NCI-H187 (cell line): ENCODE results near the gene CADM2.
"Not testable (repeated sequence)": the region's sequence is repeated elsewhere in the genome, so short reads cannot be mapped to it uniquely, and the experiment has no call there.

ENCODE experiments used
- DNase-seq, 2 experiments: peaks; one replicate each; lab custom pipeline; 2025; lab: John Stamatoyannopoulos, UW

The CADM2 gene

DNA sequence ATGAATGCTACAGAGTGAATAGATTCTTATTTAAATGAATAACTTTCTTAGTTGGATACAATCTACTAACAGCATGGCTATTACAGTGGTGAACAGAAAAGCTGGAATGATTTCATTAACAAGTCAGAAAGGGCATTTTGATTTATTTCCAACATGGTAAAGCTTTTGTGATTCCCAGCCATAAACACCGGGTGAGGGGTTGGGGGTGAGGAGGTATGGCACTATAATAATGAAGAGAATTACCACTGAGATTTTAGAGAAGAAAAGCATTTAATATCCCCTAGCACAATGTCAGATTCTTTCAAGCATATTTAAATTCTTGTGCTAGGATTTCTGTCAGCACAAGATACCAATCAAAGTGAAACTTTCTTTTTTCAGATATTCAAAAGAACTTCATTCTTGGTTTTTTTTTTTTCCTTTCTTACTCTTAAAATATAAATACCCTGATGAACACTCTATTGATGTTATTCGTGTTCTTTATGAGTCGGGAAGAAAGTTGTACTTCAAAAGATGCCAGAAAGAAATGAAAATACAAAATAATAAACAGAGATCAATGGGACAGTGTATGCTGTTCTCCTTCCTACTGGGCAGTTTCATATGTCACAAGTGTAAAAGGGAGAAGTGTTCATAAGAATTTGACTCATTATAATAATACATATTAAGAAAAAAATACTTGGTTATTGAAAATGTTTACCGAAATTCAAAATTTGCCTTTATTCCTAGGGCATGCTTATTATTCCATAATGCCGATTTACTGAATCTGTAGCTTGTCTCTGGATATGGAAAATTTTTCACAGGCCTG is 522.8 kb downstream of the CADM2 start:
- no peak for DNase-seq

- DNase-seq = no peak
Measured at GRCh38 chr3:85482213-85482490, 523.4 kb downstream of the CADM2 start.

- no peak for DNase-seq
Measured at GRCh38 chr3:85483986-85484385, 525.2 kb downstream of the CADM2 start.

DNA sequence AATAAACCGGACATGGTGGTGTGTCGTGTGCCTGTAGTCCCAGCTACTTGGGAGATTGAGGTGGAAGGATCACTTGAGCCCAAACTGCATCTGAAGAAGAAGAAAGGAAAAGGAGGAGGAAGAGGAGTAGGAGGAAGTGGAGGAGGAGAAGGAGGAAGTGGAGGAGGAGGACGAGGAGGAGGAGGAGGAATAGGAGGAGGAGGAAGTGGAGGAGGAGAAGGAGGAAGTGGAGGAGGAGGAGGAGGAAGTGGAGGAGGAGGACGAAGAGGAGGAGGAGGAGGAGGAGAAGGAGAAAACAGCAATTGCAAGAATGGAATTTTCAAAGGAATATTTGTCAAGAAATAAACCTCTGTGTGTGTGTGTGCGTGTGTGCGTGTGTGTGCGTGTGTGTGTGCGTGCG is 528.6 kb downstream of the CADM2 start:
- DNase-seq = no peak

DNA sequence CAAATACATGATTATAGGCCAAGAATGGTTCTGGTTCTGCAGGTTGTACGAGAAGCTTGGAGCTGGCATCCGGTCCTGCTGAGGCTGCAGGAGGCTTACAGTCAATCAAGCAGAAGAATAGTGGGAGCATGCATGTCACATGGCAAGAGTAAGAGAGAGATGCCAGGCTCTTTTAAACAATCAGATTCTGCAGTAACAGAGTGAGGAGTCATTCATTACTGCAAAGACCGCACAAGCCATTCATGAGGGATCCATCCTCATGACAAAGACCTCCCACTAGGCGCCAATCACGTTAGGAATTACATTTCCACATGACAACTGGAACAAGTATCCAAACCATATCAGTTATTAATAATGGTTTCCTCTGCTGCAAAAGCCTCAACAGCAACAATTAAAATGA is 536.8 kb downstream of the CADM2 start:
- no peak for DNase-seq

GRCh38 chr3:85498177-85498576 is 539.4 kb downstream of the CADM2 start:
- no peak for DNase-seq

DNA sequence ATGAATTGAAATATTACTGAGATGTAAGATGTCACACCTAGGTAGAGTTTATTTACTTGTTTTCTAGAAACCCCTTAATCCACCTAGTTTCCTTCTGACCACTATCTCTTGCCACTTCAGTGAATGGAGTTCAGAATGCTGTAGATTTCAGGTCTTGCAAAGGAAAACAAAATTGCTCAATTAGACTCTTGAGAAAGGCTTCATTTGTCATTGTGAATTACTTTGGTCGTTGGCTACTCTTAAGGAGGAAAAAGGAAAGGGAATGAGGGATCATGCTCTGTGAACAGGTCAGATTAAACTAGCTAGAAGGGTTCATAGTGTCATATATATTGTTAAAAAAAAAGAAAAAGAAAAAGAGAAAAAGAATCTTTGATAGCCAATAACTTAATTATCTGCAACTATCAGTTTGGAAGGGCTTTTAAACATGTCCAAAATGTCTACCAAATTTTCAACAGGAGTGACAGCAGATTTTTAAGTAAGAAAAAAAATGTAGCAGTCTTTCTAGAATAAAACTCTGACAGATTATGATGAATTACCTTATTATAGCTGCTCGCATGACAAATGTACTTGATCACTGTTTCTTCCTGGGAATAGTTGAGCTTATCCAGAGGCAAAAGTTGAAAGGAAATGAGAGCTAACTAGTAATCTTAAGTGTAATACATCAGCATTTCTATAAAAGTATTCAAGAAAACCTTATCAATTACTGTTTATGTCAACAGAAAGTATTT is 543.5 kb downstream of the CADM2 start:
- no peak for DNase-seq

DNA sequence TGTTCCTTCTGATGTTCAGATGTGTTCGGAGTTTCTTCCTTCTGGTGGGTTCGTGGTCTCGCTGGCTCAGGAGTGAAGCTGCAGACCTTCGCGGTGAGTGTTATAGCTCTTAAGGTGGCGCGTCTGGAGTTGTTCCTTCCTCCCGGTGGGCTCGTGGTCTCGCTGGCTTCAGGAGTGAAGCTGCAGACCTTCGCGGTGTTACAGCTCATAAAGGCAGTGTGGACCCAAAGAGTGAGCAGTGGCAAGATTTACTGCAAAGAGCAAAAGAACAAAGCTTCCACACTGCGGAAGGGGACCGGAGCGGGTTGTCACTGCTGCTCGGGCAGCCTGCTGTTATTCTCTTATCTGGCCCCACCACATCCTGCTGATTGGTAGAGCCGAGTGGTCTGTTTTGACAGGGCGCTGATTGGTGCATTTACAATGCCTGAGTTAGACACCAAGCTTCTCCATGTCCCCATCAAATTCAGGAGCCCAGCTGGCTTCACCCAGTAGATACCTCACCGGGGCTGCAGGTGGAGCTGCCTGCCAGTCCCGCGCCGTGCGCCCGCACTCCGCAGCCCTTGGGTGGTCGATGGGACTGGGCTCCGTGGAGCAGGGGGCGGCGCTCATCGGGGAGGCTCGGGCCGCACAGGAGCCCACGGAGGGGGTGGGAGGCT is 545.5 kb downstream of the CADM2 start:
- not testable (repeated sequence) for DNase-seq

DNA sequence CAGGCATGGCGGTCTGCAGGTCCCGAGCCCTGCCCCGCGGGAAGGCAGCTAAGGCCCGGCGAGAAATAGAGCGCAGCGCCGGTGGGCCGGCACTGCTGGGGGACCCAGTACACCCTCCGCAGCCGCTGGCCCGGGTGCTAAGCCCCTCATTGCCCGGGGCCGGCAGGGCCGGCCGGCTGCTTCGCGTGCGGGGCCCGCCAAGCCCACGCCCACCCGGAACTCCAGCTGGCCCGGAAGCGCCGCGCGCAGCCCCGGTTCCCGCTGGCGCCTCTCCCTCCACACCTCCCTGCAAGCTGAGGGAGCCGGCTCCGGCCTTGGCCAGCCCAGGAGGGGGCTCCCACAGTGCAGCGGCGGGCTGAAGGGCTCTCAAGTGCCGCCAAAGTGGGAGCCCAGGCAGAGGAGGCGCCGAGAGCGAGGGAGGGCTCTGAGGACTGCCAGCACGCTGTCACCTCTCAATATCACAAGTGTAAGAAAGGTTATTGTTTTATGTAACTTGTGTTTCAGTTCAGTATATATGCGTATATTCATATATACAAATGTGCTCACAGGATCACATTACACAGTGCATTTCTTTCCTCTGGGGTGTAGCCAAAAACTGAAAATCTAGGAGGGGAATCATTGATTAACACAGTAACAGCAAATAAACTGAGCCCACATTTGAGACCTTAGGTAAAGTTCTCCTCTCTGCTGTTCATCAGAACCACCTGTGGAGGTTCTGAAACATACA is 546.2 kb downstream of the CADM2 start:
- DNase-seq = not testable (repeated sequence)

DNA sequence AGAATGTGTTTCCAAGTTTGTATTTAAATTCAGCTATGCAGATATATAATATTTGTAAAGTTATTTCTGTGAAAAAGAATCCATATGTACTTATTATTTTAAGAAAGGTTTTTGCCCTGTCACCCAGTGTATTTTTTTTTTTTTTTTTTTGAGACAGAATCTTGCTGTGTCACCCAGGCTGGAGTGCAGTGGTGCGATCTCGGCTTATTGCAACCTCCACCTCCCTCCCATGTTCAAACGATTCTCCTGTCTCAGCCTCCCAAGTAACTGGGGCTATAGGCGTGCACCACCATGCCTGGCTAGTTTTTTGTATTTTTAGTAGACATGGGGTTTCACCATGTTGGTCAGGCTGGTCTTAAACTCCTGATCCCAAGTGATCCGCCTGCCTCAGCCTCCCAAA is 548.3 kb downstream of the CADM2 start:
- DNase-seq = not testable (repeated sequence)

GRCh38 chr3:85508659-85509058 is 549.9 kb downstream of the CADM2 start:
- no peak for DNase-seq

DNA sequence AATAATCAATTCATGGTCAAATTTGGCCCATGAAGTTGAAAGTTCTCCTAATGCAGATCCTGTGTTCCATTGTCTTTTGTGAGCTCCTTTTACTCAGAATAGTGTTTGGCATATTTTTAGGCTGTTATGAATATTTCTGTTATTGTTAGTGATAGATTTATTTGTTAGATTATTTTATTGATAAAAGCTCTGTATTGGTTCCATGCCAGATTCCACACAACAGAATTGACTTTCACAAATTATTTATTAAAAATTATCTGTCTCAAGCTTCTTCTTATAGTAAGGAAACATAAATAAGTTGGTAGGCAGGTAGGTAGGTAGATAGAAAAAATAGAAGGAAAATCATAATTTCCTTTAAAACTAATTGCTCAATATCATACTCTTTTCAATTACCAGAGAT is 557.4 kb downstream of the CADM2 start:
- DNase-seq = no peak

GRCh38 chr3:85524104-85524503 is 565.3 kb downstream of the CADM2 start:
- DNase-seq = no peak

DNA sequence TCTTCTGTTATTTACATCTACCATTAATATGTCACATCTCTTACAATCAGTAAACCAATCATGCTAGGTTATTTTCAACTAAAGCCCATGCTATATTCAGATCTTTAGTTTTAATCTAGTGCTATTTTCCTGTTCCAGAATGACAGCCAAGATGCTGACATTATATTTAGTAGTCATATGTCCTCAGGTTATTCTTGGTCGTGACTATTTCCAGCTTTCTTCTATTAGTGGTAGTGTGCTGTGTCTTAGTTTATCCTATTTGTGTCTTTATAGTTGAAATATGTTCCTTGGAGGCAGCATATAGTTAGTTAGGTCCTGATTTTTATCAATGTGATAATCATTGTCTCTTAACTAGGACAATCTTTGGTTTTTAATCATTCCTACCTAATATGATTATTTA is 566.5 kb downstream of the CADM2 start:
- DNase-seq = no peak

DNA sequence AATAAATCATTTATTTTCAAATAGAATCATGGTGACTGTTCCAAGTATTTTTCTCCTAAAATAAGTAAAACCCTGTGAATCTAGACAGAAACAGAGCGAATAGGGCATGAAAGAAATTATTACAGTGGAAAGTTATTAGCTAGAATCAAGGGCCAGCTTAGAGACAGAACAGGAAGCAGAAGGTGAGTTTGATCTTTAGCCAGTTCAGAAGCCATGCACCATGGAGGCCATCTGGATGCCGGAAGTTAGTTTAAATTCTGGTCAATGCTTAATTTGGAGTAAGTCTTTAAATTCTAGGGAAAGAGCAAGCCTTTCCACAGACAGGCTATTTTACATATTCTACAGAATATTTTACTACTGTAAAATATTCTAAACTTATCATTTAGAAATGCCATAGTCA is 574.8 kb downstream of the CADM2 start:
- DNase-seq = no peak

GRCh38 chr3:85535517-85535916 is 576.7 kb downstream of the CADM2 start:
- DNase-seq = no peak

GRCh38 chr3:85539232-85539631 is 580.4 kb downstream of the CADM2 start:
- DNase-seq = no peak

DNA sequence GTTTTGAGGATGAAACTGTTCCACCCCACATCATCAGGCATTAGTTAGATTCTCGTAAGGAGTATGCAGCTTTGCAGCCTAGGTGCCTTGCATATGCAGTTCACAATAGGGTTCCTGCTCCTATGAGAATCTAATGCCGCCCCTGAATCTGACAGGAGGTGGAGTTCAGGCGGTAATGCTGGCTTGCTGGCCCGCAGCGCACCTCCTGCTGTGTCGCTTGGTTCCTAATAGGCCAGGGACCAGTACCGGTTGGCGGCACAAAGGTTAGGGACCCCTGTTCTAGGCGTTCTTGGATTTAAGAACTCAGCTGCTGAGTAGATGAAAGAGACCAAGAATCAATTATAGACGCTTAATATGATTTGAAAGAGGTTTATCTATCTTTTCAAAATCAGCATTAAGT is 595.4 kb downstream of the CADM2 start:
- DNase-seq = no peak

- DNase-seq = no peak
Measured at GRCh38 chr3:85560088-85560785, 601.4 kb downstream of the CADM2 start.

DNA sequence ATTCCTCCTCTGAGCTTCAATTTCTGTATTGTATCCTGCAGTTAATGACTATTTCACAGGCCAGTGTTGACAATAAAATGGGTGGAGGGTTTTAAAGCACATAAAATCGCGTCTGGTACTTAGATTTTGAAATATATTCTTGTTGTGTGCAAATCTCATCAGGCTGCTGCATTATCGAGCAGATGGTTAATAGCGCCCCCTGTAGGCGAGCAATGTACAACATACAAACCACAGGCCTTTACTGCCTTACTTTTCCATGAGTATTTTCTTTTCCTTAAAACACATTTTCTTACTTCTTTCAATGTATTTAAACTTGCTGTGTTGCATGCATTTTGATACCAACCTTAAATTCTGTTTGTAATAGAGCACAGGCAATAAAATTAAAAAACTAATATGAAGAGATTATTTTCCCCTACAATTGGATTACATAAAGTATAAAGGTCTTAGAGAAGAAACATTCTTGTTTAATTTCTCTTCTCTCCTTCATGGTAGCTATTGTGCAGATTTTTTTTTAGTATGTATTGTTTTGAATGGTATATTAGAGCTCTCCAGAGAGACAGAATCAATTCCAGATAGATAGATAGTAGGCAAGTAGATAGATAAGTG is 608.4 kb downstream of the CADM2 start:
- DNase-seq = peak in 1 of 2 experiments; percentile 23

DNA sequence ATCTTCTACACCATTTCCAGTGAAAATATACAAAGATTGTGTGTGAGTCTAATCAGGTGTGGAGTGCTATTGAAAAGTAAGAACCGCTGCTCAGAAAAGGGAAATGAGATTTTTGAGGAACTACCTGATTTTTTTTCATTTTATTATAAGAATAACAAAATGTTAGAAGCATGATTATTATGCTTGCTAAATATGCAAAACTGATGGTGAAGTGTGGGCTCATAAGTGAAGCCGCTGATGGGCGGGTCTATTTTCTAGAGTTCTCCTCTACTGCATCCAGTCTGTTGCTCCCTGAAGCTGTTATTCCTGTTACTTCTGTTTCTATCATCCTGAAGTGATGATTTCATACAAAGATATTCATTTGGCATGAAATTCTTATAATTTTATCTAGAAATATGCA is 612.0 kb downstream of the CADM2 start:
- no peak for DNase-seq

DNA sequence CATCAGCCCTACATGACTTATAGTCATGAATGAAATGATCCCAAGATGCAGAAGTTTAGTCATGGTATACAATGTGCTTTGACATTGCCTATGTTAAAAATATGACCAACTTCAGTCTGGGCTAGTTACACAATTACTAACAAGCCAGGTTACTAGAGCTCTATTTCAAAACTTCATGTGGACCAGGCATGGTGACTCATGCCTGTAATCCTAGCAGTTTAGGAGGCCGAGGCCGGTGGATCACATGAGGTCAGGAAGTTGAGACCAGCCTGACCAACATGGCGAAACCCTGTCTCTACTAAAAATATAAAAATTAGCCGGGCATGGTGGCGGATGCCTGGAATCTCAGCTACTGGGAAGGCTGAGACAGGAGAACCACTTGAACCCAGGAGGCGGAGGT is 613.0 kb downstream of the CADM2 start:
- DNase-seq = no peak
